Right lobe of liver (tissue), 6 donors: ENCODE data around the gene PTS. TPM values are rescaled to one million over a fixed set of nuclear protein-coding genes. Genes with fewer than 3 reads are reported as not detected.

ENCODE experiments used
- ATAC-seq, 4 donors: fragments of 200-7000 bp; cut with Tn5 transposase; one replicate each; pipeline ENCODE4 v1.9.1; 2020; ENCODE audit warnings: mild to moderate bottlenecking in 4 of 4, moderate library complexity in 4 of 4
- DNase-seq, 3 donors: peaks; one replicate each; pipeline ENCODE4 v3.0.0-alpha.2; 2020
- H3K27ac ChIP-seq, 3 donors: fragments of 200-600 bp; one replicate each; pipeline ENCODE4 v1.8.0; 2022
- H3K27me3 ChIP-seq, 2 donors: fragments of 200-600 bp; one replicate each; pipeline ENCODE4 v1.8.0; 2022
- H3K36me3 ChIP-seq, 4 donors: fragments of 200-600 bp; sonication (generic) in 1 of 4; one replicate each; pipeline versions ENCODE4 v1.5.1 to v1.8.0; 2017 to 2022; ENCODE audit warnings: control low read depth in 1 of 4
- H3K4me1 ChIP-seq, 4 donors: fragments of 200-600 bp; sonication (generic) in 1 of 4; one replicate each; pipeline versions ENCODE4 v1.5.1 to v1.8.0; 2017 to 2022; ENCODE audit warnings: control low read depth in 1 of 4
- H3K4me3 ChIP-seq, 3 donors: fragments of 200-600 bp; one replicate each; pipeline ENCODE4 v1.8.0; 2022
- H3K9me3 ChIP-seq, 4 donors: fragments of 200-600 bp; sonication (generic) in 1 of 4; one replicate each; pipeline versions ENCODE4 v1.5.1 to v1.8.0; 2017 to 2022; ENCODE audit warnings: control low read depth in 1 of 4
- POLR2A ChIP-seq: fragments of 450-650 bp; IDR thresholded peaks from one replicate; pipeline ENCODE4 v1.6.1; 2017; ENCODE audit warnings: antibody characterized with exemption, mild to moderate bottlenecking
- WGBS: methylation state at CpG from one replicate; pipeline ENCODE4 v1.1.6; 2018; ENCODE audit warnings: low coverage, low lambda C conversion rate; ENCODE audit not compliant: insufficient coverage; ENCODE audit errors: missing lambda C conversion rate; 5-methylcytosine and 5-hydroxymethylcytosine counted together
- intact Hi-C, 2 donors: fragments of 100-400 bp; cut with DNase I; formaldehyde crosslinking; loops; one replicate each; pipeline versions ENCODE4 v1.11.2 to v1.14.1; 2022
- small RNA-seq, 2 experiments: library from RNA; depleted of rRNA; stranded (forward); fragments of <200 nt; gene quantifications; one replicate each; pipeline ENCODE3, GENCODE V24; 2016
- total RNA-seq, 6 experiments: library from RNA; depleted of rRNA in 2 of 6; stranded (reverse); fragments of >200 nt in 2 of 6; fragmentation: NEBNext Ultra II Directional in 3 of 6; extraction: Animal tissue kit (Norgen Biotek cat#: 25700) in 3 of 6; gene quantifications; one replicate each; pipeline versions ENCODE4 v1.1.0 to v1.2.4, GENCODE V29; 2016 to 2023
- TF ChIP-seq, protein P1 (sequence below), 4 donors: fragments of 200-600 bp in 3 of 4; fragments of 450-650 bp in 1 of 4; IDR thresholded peaks; one replicate each; pipeline versions ENCODE4 v1.5.1 to v1.8.0; 2016 to 2022; ENCODE audit warnings: antibody characterized with exemption in 4 of 4, mild to moderate bottlenecking in 2 of 4
- donor health status: DM: no; HTN: yes; CAD: no.
- donor health status: DM: no; HTN: no; CAD: no.
- donor health status: DM: no; HTN: no; CAD: no.
- donor health status: DM: no; HTN: yes; CAD: no.
- donor health status: DM: no; HTN: yes; CAD: no.

Gene PTS
- total RNA-seq, 6 experiments from 2014 or later = 37.8 to 66.9 (median 55.4) TPM

DNA sequence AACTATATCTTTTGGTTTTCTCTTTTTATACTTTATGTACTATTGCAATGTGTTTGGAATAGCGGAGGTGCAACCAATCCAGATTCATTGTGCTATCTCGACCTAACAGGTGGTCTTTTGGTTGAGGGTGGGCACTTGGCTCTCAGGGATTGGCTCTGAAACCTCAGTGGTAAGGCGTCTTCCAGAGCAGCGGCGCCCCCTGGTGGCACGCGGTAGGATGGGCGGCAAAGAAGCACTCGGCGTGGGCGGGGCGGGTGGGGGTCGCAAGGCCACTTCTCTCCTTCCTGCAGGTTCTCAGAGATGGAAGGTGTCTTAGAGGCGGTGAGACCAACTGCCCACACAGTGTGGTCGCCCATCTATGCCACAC, 53.7 kb downstream of the PTS start:
- TF ChIP-seq, protein P1, sequence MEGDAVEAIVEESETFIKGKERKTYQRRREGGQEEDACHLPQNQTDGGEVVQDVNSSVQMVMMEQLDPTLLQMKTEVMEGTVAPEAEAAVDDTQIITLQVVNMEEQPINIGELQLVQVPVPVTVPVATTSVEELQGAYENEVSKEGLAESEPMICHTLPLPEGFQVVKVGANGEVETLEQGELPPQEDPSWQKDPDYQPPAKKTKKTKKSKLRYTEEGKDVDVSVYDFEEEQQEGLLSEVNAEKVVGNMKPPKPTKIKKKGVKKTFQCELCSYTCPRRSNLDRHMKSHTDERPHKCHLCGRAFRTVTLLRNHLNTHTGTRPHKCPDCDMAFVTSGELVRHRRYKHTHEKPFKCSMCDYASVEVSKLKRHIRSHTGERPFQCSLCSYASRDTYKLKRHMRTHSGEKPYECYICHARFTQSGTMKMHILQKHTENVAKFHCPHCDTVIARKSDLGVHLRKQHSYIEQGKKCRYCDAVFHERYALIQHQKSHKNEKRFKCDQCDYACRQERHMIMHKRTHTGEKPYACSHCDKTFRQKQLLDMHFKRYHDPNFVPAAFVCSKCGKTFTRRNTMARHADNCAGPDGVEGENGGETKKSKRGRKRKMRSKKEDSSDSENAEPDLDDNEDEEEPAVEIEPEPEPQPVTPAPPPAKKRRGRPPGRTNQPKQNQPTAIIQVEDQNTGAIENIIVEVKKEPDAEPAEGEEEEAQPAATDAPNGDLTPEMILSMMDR (IDR thresholded peaks at IDR 0.05) = peak; percentile 61 to 84 (median 80)
- no peak for TF ChIP-seq POLR2A
- Histone ChIP-seq H3K36me3 (no peaks in the 10 kb centered on the region), H3K4me1 (peaks cover 0 to 3% (median 0%) of the 10 kb centered on the region in 4 donors), H3K27ac (peak overlapping the region in 2 of 3 donors; percentile 34 to 42), H3K9me3 (no peaks in the 10 kb centered on the region), H3K4me3 (peak overlapping the region; percentile 49 to 58 (median 50)), H3K27me3 (no peaks in the 10 kb centered on the region)
- intact Hi-C loops = loop anchor here (2.0 to 10.0 kb wide), 4 partner anchors 61 to 275 kb away; no protein-coding TSS in a partner anchor
- ATAC-seq = peak; percentile 82 to 88 (median 87)
- peak; percentile 75 to 82 (median 76) for DNase-seq
- 2% methylated on average over 13 of the region's 15 CpGs for WGBS

DNA sequence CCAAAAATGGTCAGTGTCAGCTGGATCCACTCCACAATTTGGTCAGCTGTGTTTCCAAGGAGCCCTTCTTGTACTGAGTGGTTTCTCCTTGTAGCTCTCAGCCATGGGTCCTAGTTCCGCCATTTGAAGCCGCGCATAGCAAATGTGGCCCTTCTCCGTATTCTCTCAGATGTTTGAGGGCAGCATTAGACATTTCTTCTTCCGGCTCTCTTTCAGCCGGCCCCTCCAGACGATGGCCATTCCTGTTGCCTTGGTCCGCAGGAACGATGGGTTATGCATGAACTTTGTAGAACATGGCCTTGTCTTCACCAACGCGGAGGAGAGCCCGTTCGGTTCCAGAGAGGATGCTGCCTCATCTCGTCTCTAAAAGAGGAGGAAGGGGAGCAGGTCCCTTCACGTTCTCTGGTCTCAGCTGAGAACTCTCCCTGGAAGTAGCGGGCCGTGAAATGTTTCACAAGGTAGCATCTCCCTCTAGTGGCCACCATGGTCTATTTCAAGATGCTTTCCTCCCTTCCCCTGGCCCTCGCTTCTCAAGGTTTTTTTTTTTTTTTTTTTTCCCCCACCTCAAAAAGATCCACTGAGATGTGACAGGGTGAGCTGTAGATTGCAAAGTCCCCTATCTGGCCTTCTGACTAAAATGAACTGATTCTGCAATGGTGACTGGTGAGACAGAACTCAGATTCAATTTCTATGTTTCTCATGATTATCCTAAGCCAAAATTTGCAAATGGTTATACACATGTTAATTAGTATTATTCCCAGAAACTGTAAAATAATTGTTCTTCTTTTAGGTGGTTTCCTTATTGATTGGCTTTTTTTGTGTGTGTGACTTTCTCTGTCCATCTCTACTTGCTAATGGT, 54.3 kb downstream of the PTS start:
- Histone ChIP-seq H3K36me3 (no peaks in the 10 kb centered on the region), H3K27me3 (no peaks in the 10 kb centered on the region), H3K4me1 (peaks cover 0 to 3% (median 0%) of the 10 kb centered on the region in 4 donors), H3K27ac (peak overlapping the region in 2 of 3 donors; percentile 34 to 42), H3K4me3 (peak overlapping the region; percentile 49 to 58 (median 50)), H3K9me3 (no peaks in the 10 kb centered on the region)
- ATAC-seq = peak; percentile 94 to 96 (median 96)
- DNase-seq = peak; percentile 37 to 70 (median 58)
- TF ChIP-seq POLR2A = no peak
- TF ChIP-seq, protein P1 (IDR thresholded peaks at IDR 0.05) = peak; percentile 60 to 65 (median 64)
- WGBS = 0% methylated on average over 11 of the region's 18 CpGs
- intact Hi-C loops = loop anchor here (2.0 to 10.0 kb wide), 3 partner anchors 62 to 274 kb away; no protein-coding TSS in a partner anchor

DNA sequence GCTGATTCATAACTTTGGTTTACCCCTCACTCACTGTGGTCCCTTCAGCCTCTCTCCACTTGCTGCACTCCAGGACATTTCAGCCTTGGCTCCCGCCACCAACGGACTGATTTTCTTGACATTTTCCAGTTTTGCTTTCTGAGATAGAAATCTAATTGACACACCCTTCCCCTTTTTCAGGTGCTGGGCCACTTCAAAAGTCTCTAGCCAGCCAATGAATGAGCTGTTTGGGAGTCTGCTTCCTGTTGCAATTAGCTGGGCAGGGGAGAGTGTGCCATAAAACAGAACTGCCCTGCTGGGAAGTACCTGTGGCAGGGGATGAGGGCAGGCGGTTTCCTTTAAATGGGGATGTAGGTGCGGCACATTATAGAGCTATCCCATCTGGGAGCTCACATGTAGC, 55.5 kb downstream of the PTS start:
- Histone ChIP-seq H3K4me3 (no peak overlapping the region), H3K9me3 (no peaks in the 10 kb centered on the region), H3K27ac (no peak overlapping the region), H3K4me1 (peaks cover 0 to 3% (median 0%) of the 10 kb centered on the region in 4 donors), H3K27me3 (no peaks in the 10 kb centered on the region), H3K36me3 (no peaks in the 10 kb centered on the region)
- TF ChIP-seq, protein P1 (IDR thresholded peaks at IDR 0.05) = no peak
- no peak for TF ChIP-seq POLR2A
- ATAC-seq = no peak
- DNase-seq = no peak
- intact Hi-C loops = loop anchor here (2.0 to 10.0 kb wide), 3 partner anchors 63 to 273 kb away; no protein-coding TSS in a partner anchor
- WGBS = 78% methylated on average over 4 of the region's 4 CpGs

Small RNA genes within 50 kb of the gene (small RNA-seq; reads per million reads assigned to genes)
- 0 reads per million in 2 experiments for gene MRPS36P4

Other genes starting within 250 kb of the PTS start
- 10 to 100 TPM; 10.8 to 37.4 (median 23.3) TPM for gene DLAT, start 201.0 kb upstream of the PTS start, total RNA-seq
- under 1 TPM; 0.37 to 0.80 (median 0.37) TPM for gene PIH1D2, start 152.4 kb upstream of the PTS start, total RNA-seq
- gene NKAPD1, start 152.1 kb upstream of the PTS start, total RNA-seq = 1 to 10 TPM; 4.7 to 7.7 (median 6.0) TPM
- gene TIMM8B, start 139.7 kb upstream of the PTS start, total RNA-seq = 10 to 100 TPM; 27.9 to 36.6 (median 31.4) TPM
- gene SDHD, start 139.6 kb upstream of the PTS start, total RNA-seq = 100 to 1,000 TPM; 114 to 191 (median 130) TPM
- gene IL18, start 62.3 kb upstream of the PTS start, total RNA-seq = 1 to 10 TPM; 2.7 to 7.2 (median 4.4) TPM
- under 1 TPM in 1 of 6 experiments, not detected in 5; 0.31 TPM for gene TEX12, start 59.1 kb upstream of the PTS start, total RNA-seq
- gene BCO2, start 50.9 kb upstream of the PTS start, total RNA-seq = 100 to 1,000 TPM in 2 of 6 experiments, 10 to 100 TPM in 4; 33.3 to 118 (median 75.5) TPM
- gene PLET1, start 34.4 kb downstream of the PTS start, total RNA-seq = not detected